ENCODE data around the gene B3GAT1.

DNA sequence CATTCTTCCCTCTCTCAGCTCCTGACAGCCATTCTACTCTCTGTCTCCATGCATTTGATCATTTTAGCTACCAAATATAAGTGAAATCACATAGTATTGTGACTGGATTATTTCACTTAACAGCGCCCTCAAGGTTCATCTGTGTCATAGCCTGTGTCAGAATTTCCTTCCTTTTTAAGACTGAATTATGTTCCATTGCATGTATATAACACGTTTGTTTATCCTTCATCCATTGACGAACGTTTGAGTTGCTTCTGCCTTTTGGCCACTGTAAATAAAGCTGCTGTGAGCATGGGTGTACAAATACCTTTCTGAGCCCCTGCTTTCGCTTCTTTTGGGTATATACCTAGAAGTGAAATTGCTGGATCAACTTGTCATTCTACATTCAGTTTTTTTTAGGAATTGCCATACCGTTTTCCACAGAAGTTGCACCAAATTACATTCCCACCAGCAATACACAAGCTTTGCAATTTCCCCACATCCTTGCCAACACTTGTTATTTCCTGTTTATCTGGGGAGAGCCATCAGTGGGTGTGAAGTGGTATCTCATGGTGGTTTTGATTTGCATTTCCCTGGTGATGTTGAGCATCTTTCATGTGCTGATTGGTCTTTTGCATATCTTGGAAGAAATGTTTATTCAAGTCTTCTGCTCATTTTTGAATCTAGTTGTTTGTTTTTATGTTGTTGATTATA is 62.8 kb downstream of the B3GAT1 start:
- TF ChIP-seq, protein P1, sequence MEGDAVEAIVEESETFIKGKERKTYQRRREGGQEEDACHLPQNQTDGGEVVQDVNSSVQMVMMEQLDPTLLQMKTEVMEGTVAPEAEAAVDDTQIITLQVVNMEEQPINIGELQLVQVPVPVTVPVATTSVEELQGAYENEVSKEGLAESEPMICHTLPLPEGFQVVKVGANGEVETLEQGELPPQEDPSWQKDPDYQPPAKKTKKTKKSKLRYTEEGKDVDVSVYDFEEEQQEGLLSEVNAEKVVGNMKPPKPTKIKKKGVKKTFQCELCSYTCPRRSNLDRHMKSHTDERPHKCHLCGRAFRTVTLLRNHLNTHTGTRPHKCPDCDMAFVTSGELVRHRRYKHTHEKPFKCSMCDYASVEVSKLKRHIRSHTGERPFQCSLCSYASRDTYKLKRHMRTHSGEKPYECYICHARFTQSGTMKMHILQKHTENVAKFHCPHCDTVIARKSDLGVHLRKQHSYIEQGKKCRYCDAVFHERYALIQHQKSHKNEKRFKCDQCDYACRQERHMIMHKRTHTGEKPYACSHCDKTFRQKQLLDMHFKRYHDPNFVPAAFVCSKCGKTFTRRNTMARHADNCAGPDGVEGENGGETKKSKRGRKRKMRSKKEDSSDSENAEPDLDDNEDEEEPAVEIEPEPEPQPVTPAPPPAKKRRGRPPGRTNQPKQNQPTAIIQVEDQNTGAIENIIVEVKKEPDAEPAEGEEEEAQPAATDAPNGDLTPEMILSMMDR (IDR thresholded peaks at IDR 0.05; ENCODE audit: low read length) = no peak
- no peak for TF ChIP-seq EZH2phosphoT487 (IDR thresholded peaks at IDR 0.05; ENCODE audit: low read length)
